Testis (tissue), 3 donors: ENCODE results near the gene SYNGR2. TPM values are rescaled to one million over a fixed set of nuclear protein-coding genes. Genes with fewer than 3 reads are reported as not detected.

ENCODE experiments used
- DNase-seq: peaks from one replicate; pipeline ENCODE4 v3.0.0-alpha.2; 2019
- H3K27ac ChIP-seq, 2 donors: fragments of 200-600 bp; sonication (generic); one replicate each; pipeline ENCODE4 v1.5.1; 2019
- H3K27me3 ChIP-seq: fragments of 200-600 bp; sonication (generic); one replicate; pipeline ENCODE4 v1.5.1; 2019
- H3K36me3 ChIP-seq: fragments of 200-600 bp; sonication (generic); one replicate; pipeline ENCODE4 v1.5.1; 2017; ENCODE audit warnings: low read depth; ENCODE audit errors: missing control alignments
- H3K4me1 ChIP-seq: fragments of 200-600 bp; sonication (generic); one replicate; pipeline ENCODE4 v1.5.1; 2019
- H3K4me3 ChIP-seq, 2 donors: fragments of 200-600 bp; sonication (generic); one replicate each; pipeline ENCODE4 v1.5.1; 2017 to 2019
- H3K9me3 ChIP-seq: fragments of 200-600 bp; sonication (generic); one replicate; pipeline ENCODE4 v1.5.1; 2017
- POLR2A ChIP-seq: fragments of 450-650 bp; IDR thresholded peaks from one replicate; pipeline ENCODE4 v1.6.1; 2017; ENCODE audit warnings: antibody characterized with exemption, mild to moderate bottlenecking, moderate library complexity
- WGBS, 2 donors: methylation state at CpG; one replicate each; pipeline ENCODE4 v1.1.5; 2018; 5-methylcytosine and 5-hydroxymethylcytosine counted together
- intact Hi-C: fragments of 100-400 bp; cut with DNase I; formaldehyde crosslinking; loops from one replicate; pipeline ENCODE4 v1.15.1; 2023; ENCODE audit warnings: low total_unique reads
- polyA plus RNA-seq: library from polyadenylated mRNA; stranded (reverse); fragments of 350-450 nt; fragmentation: Illumina TruSeq; extraction: RNeasy Lipid Tissue Mini Kit (QIAGEN cat#74804); gene quantifications from one replicate; pipeline ENCODE4 v1.2.3, GENCODE V29; 2014; ENCODE audit warnings: low read depth, low replicate concordance; ENCODE audit not compliant: insufficient read depth
- total RNA-seq, 2 donors: library from RNA; depleted of rRNA; stranded (reverse); fragments of >200 nt; gene quantifications; one replicate each; pipeline ENCODE4 v1.2.3, GENCODE V29; 2016
- TF ChIP-seq, protein P1 (sequence below), 3 experiments: fragments of 450-650 bp in 2 of 3; fragments of 200-600 bp in 1 of 3; sonication (generic) in 1 of 3; IDR thresholded peaks; one replicate each; pipeline ENCODE4 v1.5.1; 2016 to 2019; ENCODE audit warnings: antibody characterized with exemption in 3 of 3, mild to moderate bottlenecking in 2 of 3, moderate library complexity in 1 of 3

Gene SYNGR2
- total and polyA plus RNA-seq, 3 donors from 2014 or later = 63.7 to 70.6 (median 68.7) TPM

DNA sequence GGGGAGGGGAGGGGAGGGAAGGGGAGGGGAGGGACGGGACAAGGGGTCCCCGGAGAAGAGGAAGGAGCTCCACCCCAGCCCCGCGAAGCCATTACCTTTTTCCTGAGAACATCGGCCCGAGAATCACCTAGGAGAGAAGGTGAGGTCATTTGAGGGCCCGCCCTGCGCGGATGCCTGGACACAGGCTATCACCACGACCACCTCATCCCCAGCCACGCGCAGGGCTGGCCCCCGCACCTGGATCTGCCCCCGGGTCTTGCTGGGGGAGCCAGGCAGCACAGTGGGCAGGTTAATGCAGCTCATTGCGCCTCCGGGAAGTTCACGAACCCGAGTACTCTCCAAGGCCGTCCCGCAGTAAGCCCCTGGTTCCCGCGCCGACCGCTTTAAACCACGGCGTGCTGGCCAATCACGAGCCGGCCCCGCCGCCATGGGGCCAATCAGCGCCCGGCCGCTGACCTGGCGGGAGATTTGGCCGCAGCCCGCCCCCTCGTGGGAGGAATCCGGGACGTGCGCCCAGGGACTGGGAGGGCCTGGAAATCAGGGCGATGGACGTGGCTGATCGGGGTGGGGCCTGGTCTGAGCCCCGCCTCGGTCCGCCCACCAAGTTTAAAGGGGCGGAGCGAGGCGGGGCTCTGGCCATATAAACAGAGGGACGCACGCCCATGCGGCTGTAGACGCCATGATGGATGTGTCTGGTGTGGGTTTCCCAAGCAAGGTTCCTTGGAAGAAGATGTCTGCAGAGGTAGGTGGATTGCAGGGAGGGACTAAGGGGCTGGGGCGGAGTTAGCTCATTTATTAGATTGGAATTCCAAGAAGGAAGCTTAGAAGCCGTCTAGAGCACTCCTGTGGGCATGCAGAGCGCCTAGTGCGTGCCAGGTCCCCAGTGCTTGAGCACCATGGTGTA lies 18.6 kb downstream of the SYNGR2 start, which contains the start of the genes AFMID and TK1:
Gene AFMID (plus strand): TSS at position 671 of the 904 bp plus-strand sequence. CDS start 9 bp downstream, at position 680.
Gene TK1 (minus strand): TSS at position 361 of the 904 bp plus-strand sequence. CDS start 58 bp downstream, at position 303.
- intact Hi-C loops = no loop called here
- Histone ChIP-seq H3K27me3 (no peaks in the 10 kb centered on the region), H3K27ac (peak within 1 kb of the TSS; percentile 48 to 64), H3K9me3 (no peaks in the 10 kb centered on the region), H3K36me3 (no peaks in the 10 kb centered on the region), H3K4me1 (peaks cover 6% of the 10 kb centered on the region), H3K4me3 (peak within 1 kb of the TSS; percentile 58 to 63)
- WGBS, 2 donors = 4 to 6% methylated on average over 27 to 43 of the region's 57 CpGs
- TF ChIP-seq, protein P1, sequence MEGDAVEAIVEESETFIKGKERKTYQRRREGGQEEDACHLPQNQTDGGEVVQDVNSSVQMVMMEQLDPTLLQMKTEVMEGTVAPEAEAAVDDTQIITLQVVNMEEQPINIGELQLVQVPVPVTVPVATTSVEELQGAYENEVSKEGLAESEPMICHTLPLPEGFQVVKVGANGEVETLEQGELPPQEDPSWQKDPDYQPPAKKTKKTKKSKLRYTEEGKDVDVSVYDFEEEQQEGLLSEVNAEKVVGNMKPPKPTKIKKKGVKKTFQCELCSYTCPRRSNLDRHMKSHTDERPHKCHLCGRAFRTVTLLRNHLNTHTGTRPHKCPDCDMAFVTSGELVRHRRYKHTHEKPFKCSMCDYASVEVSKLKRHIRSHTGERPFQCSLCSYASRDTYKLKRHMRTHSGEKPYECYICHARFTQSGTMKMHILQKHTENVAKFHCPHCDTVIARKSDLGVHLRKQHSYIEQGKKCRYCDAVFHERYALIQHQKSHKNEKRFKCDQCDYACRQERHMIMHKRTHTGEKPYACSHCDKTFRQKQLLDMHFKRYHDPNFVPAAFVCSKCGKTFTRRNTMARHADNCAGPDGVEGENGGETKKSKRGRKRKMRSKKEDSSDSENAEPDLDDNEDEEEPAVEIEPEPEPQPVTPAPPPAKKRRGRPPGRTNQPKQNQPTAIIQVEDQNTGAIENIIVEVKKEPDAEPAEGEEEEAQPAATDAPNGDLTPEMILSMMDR (IDR thresholded peaks at IDR 0.05) = peak; percentile 72 to 94 (median 86)
- TF ChIP-seq POLR2A = peak; percentile 74
- peak; percentile 97 for DNase-seq

DNA sequence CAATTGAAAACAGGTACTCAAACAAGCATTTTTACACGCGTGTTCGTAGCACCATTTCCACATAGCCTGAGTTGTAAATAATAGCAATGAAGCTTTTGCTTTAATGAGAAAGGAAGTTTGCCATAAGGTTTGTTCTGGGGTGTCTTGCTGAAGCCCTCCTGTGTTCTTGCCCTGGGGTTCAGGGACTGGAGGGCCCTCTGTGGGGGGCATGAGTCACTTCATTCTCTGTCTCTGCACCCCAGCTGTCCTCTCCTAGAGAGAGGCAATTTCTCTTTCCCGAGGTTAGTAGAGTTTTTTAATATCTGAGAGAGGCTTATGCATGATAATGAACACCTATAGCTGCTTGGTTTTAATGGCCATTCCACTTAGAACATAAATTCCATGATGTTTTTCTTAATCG lies 28.3 kb downstream of the SYNGR2 start:
- Histone ChIP-seq H3K4me1 (no peaks in the 10 kb centered on the region), H3K27me3 (no peaks in the 10 kb centered on the region), H3K27ac (no peak overlapping the region), H3K9me3 (no peaks in the 10 kb centered on the region), H3K36me3 (no peaks in the 10 kb centered on the region), H3K4me3 (no peak overlapping the region)
- DNase-seq = no peak
- intact Hi-C loops = no loop called here
- no peak for TF ChIP-seq POLR2A
- TF ChIP-seq, protein P1 (IDR thresholded peaks at IDR 0.05) = no peak
- 88 to 91% methylated on average over 5 of the region's 5 CpGs for WGBS, 2 donors

DNA sequence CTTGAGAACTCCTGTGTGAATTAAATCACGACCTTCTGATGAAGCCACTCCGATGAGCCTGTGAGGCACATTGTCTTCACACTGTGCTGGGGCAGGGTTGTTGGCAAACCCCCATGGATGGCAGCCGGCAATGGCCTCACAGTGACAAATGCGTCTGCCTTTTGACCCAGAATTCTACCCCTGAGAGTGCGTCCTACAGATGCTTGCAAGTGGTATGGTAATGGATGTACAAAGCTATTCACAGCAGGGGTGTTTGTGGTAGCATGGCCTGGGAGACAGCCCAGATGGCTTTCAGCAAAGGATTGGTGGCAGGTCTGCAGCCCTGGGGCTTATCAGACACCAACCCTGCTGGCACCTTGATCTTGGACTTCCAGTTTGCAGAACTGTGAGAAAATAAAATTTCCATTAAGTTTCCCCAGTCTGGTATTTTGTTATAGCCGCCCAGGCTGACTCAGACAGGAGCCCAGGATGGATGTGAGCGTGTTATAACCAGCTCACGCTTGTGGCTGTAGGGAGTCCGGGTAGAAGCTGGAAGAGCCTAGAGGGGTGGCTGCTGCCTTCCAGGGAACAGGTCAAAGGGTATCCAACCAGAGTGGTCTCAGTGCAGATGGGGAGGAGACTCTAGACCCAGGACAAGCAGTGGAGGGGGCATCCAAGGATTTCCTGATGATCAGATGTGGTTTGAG lies 28.9 kb downstream of the SYNGR2 start:
- Histone ChIP-seq H3K4me3 (no peak overlapping the region), H3K9me3 (no peaks in the 10 kb centered on the region), H3K27ac (no peak overlapping the region), H3K27me3 (no peaks in the 10 kb centered on the region), H3K4me1 (no peaks in the 10 kb centered on the region), H3K36me3 (no peaks in the 10 kb centered on the region)
- intact Hi-C loops = no loop called here
- 88 to 92% methylated on average over 9 of the region's 9 CpGs for WGBS, 2 donors
- no peak for DNase-seq
- TF ChIP-seq POLR2A = no peak
- TF ChIP-seq, protein P1 (IDR thresholded peaks at IDR 0.05) = no peak

DNA sequence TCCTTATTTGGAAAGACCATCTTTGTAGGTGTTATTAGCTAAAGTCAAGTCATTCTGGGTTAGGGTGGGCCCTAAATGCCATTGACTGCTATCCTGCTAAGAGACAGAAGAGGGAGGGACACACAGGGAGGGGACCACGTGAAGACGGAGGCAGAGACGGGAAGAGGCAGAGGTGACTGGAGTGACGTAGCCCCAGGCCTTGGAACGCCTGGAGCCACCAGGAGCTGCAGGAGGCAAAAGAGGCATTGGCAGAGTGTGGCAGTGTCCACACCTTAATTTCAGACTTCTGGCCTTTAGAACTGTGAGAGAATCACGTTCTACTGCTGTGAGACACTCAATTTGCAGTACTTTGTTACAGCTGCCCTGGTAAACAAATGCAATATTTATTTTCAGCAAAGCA lies 32.1 kb downstream of the SYNGR2 start:
- Histone ChIP-seq H3K4me3 (no peak overlapping the region), H3K9me3 (no peaks in the 10 kb centered on the region), H3K4me1 (no peaks in the 10 kb centered on the region), H3K27me3 (no peaks in the 10 kb centered on the region), H3K36me3 (no peaks in the 10 kb centered on the region), H3K27ac (no peak overlapping the region)
- intact Hi-C loops = no loop called here
- TF ChIP-seq POLR2A = no peak
- TF ChIP-seq, protein P1 (IDR thresholded peaks at IDR 0.05) = no peak
- 88 to 93% methylated on average over 6 of the region's 6 CpGs for WGBS, 2 donors
- no peak for DNase-seq
